ENCODE data around the gene MAG. TPM values are rescaled to one million over a fixed set of nuclear protein-coding genes. Genes with fewer than 3 reads are reported as not detected.

The MAG gene
- total and polyA plus RNA-seq, 2 of the 13 experiments (the other 11 are each of a cell fraction or from before 2014, with no cell fraction given), result 0.20 to 1.3 TPM

- no peak for TF ChIP-seq ZNF280B (CRISPR knock-in tag; IDR thresholded peaks at IDR 0.05; ENCODE audit: borderline replicate concordance)
- no peak for TF ChIP-seq ZBTB40 (IDR thresholded peaks at IDR 0.05)
- no peak for TF ChIP-seq ZBTB40 (CRISPR knock-in tag; IDR thresholded peaks at IDR 0.05)
- TF ChIP-seq IKZF5 (CRISPR knock-in tag; IDR thresholded peaks at IDR 0.05), result no peak
- TF ChIP-seq, protein P1, sequence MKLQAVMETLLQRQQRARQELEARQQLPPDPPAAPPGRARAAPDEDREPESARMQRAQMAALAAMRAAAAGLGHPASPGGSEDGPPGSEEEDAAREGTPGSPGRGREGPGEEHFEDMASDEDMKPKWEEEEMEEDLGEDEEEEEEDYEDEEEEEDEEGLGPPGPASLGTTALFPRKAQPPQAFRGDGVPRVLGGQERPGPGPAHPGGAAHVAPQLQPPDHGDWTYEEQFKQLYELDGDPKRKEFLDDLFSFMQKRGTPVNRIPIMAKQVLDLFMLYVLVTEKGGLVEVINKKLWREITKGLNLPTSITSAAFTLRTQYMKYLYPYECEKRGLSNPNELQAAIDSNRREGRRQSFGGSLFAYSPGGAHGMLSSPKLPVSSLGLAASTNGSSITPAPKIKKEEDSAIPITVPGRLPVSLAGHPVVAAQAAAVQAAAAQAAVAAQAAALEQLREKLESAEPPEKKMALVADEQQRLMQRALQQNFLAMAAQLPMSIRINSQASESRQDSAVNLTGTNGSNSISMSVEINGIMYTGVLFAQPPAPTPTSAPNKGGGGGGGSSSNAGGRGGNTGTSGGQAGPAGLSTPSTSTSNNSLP (IDR thresholded peaks at IDR 0.05; ENCODE audit: low read depth, low read length), result no peak
Observed at GRCh38 chr19:35340431-35340830, 48.5 kb downstream of the MAG start (continued).
